ENCODE results near the gene HBS1L. TPM values are rescaled to one million over a fixed set of nuclear protein-coding genes. Genes with fewer than 3 reads are reported as not detected.
A peak's percentile ranks its signal among the peaks of the same experiment; 100 is the strongest.

Gene HBS1L
- total and polyA plus RNA-seq, 9 of the 15 experiments (the other 6 are each of a cell fraction or from before 2014, with no cell fraction given): 101 to 199 (median 145) TPM

DNA sequence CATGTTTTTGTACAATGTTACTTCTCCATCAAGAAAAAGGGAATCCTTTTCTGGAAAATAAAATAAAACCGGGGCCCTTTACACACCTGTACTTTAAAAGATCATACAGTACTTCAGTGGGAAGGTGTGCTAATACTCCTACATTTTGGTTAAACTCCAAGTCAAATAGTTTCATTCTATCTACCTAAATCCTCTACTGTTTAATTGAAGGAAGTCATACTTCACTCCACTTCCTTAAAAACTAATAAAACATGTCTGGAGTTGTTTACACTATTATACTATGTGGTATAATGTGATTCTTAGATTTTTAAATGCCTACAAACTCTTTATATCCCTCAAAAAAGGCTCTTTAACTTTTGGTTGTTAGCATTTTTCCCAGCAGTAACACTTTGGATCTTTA, 18.6 kb upstream of the HBS1L start:
- TF ChIP-seq WHSC1 (IDR thresholded peaks at IDR 0.05; ENCODE audit: low read length) (no peak), NCOA6 (IDR thresholded peaks at IDR 0.05) (no peak), STAT5A (IDR thresholded peaks at IDR 0.05; ENCODE audit: borderline replicate concordance, low read length) (no peak), STAT5B (CRISPR knock-in tag; IDR thresholded peaks at IDR 0.05) (no peak), EGR1 (conservative IDR thresholded peaks at IDR 0.05) (no peak)
- TF ChIP-seq, protein P1, sequence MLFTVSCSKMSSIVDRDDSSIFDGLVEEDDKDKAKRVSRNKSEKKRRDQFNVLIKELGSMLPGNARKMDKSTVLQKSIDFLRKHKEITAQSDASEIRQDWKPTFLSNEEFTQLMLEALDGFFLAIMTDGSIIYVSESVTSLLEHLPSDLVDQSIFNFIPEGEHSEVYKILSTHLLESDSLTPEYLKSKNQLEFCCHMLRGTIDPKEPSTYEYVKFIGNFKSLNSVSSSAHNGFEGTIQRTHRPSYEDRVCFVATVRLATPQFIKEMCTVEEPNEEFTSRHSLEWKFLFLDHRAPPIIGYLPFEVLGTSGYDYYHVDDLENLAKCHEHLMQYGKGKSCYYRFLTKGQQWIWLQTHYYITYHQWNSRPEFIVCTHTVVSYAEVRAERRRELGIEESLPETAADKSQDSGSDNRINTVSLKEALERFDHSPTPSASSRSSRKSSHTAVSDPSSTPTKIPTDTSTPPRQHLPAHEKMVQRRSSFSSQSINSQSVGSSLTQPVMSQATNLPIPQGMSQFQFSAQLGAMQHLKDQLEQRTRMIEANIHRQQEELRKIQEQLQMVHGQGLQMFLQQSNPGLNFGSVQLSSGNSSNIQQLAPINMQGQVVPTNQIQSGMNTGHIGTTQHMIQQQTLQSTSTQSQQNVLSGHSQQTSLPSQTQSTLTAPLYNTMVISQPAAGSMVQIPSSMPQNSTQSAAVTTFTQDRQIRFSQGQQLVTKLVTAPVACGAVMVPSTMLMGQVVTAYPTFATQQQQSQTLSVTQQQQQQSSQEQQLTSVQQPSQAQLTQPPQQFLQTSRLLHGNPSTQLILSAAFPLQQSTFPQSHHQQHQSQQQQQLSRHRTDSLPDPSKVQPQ (CRISPR knock-in tag; IDR thresholded peaks at IDR 0.05; ENCODE audit: borderline replicate concordance): no peak
- TF ChIP-seq, protein P2, sequence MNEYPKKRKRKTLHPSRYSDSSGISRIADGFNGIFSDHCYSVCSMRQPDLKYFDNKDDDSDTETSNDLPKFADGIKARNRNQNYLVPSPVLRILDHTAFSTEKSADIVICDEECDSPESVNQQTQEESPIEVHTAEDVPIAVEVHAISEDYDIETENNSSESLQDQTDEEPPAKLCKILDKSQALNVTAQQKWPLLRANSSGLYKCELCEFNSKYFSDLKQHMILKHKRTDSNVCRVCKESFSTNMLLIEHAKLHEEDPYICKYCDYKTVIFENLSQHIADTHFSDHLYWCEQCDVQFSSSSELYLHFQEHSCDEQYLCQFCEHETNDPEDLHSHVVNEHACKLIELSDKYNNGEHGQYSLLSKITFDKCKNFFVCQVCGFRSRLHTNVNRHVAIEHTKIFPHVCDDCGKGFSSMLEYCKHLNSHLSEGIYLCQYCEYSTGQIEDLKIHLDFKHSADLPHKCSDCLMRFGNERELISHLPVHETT (CRISPR knock-in tag; conservative IDR thresholded peaks at IDR 0.05 in 1 of 2, IDR thresholded peaks at IDR 0.05 in 1 of 2): 0 out of 4 replicates have a peak, but pooled peaks of 1 of the 2 experiments have one; percentile 15
- no peaks in the 10 kb centered on the region for H3K27me3 ChIP-seq (ENCODE audit: control insufficient read depth in 2 of 2, insufficient read depth in 2 of 2, low read length in 2 of 2)
- H3K9me3 ChIP-seq (replicated peaks; ENCODE audit: control insufficient read depth, insufficient read depth, low read depth, low read length): peaks cover 9% of the 10 kb centered on the region; the same call in 1 of the 2 replicates
- peak overlapping the region; percentile 8; the same call in 2 of the 3 replicates for H3K27ac ChIP-seq (ENCODE audit: extremely low read depth, low read depth, low read length)
- no peaks in the 10 kb centered on the region for H3K79me2 ChIP-seq (ENCODE audit: control insufficient read depth, insufficient read depth, low read length)
- peak overlapping the region; percentile 51 for H2AFZ ChIP-seq (ENCODE audit: low read depth, low read length)
- DNase-seq (ENCODE audit: extremely low read depth in 1 of 4, low spot score in 3 of 4): no peak
- no peaks in the 10 kb centered on the region; the same call in 2 of the 3 replicates for H3K36me3 ChIP-seq (ENCODE audit: control insufficient read depth, insufficient read depth, low read length)
- no TSS peak for BruUV-seq (replicated peaks)
- H4K20me1 ChIP-seq (replicated peaks; ENCODE audit: control insufficient read depth, insufficient read depth, low read length): no peaks in the 10 kb centered on the region
- intact Hi-C loops (cut with micrococcal nuclease) (no loop called here), in situ Hi-C loops (cut with MboI) (no loop called here)
- ATAC-seq: no peak
- no peaks in the 10 kb centered on the region for H3K9me1 ChIP-seq (ENCODE audit: control insufficient read depth, insufficient read depth, low read length)
- no peak overlapping the region for H3K4me2 ChIP-seq (ENCODE audit: insufficient read depth, low read length)
- no peak overlapping the region; a peak in 1 of 4 replicates for H3K9ac ChIP-seq (ENCODE audit: insufficient read depth in 1 of 2, low read depth in 2 of 2, low read length in 2 of 2)
- CTCF ChIA-PET (ENCODE audit: low intra/inter-chr PET ratio): no interaction called here
- no peak overlapping the region for H3K4me3 ChIP-seq
- WGBS (ENCODE audit: insufficient coverage, low coverage, missing lambda C conversion rate): 13% methylated on average over 1 of the region's 1 CpG
- peaks cover 5 to 19% of the 10 kb centered on the region in 2 experiments; a peak in 4 of 5 replicates for H3K4me1 ChIP-seq (replicated peaks in 1 of 2; ENCODE audit: control insufficient read depth in 2 of 2, insufficient read depth in 2 of 2, low read length in 2 of 2)
- POLR2A ChIA-PET: interaction anchor here (0.6 kb wide), 1 partner anchor 1166 kb away, joined by 3 read pairs; no protein-coding TSS in a partner anchor
- FAIRE-seq: no peak
